AG09309 (cell line): ENCODE data around the gene PDE6A.

Source experiments
- DNase-seq: peaks from one replicate; pipeline ENCODE4 v3.0.0-alpha.2; 2010; ENCODE audit warnings: low read depth
- H3K4me3 ChIP-seq: 2 replicates; pipeline ENCODE4 v1.5.1; 2011; ENCODE audit warnings: mild to moderate bottlenecking, low read depth, low read length, moderate library complexity; ENCODE audit not compliant: control insufficient read depth
- TF ChIP-seq, protein P1 (sequence below): IDR thresholded peaks from 2 replicates; pipeline ENCODE4 v1.5.1; 2011; ENCODE audit warnings: mild to moderate bottlenecking, low read depth, low read length, inconsistent platforms; ENCODE audit not compliant: insufficient read depth, control insufficient read depth; ENCODE audit errors: missing control alignments

The PDE6A gene

DNA sequence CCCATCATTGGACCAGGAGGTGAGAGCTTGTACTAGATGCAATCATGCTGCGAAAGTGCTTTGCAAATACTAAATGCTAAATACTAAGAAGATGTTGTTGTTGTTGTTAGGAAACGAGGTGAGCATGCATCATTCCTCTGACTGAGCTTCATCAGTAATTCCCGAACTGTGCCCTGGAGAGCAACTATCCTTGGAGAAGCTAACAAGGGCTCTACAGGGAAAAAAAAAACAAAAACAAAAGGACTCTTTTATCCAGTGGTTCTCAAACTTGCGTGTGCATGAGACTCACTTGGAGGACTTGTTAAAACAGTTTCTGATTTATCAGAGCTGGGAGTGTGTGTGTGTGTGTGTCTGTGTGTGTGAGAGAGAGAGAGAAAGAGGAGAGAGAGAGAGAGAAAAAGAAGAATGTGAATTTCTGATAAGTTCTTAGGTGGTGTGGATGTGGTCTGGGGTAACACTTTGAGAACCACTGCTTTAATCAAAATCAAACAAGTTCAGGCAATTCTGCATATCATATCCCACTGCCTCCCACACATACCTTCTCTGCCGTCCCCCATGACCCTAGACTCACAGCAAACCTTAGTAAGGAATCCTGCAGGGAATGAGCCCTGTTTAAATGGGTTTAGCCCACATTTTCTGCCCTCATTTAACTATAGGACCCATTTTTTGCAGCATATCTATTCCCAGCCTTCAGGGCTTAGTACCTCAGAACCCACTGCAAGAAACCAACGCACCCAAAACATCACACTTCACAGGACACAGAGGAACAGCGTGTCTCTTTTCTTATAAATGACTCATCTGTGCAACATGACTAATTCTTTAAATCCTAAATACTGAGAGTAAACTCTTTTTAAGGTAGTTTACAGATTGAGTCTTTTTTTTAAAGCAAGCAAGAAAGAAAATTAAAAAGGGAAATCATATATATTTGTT lies 48.9 kb downstream of the PDE6A start:
- DNase-seq = no peak
- no peak overlapping the region for H3K4me3 ChIP-seq
- TF ChIP-seq, protein P1, sequence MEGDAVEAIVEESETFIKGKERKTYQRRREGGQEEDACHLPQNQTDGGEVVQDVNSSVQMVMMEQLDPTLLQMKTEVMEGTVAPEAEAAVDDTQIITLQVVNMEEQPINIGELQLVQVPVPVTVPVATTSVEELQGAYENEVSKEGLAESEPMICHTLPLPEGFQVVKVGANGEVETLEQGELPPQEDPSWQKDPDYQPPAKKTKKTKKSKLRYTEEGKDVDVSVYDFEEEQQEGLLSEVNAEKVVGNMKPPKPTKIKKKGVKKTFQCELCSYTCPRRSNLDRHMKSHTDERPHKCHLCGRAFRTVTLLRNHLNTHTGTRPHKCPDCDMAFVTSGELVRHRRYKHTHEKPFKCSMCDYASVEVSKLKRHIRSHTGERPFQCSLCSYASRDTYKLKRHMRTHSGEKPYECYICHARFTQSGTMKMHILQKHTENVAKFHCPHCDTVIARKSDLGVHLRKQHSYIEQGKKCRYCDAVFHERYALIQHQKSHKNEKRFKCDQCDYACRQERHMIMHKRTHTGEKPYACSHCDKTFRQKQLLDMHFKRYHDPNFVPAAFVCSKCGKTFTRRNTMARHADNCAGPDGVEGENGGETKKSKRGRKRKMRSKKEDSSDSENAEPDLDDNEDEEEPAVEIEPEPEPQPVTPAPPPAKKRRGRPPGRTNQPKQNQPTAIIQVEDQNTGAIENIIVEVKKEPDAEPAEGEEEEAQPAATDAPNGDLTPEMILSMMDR = no peak

DNA sequence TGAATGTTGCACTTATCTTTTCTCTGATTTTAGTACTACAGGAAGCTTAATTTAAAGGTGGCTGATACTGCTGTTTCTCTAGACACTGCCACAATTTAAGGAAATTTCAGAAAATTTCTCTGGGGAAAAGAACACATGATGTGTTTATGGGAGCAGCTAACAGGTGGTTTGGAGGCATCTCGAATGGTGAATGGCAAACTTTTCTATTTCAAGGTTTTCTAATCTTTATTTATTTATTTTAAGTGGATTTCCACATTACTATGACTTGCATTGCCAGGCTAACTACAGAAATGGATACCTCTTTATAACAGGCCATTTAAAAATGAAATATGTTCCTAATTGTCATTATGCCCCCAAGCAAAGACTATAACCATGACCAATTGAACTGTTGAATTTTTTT lies 50.4 kb downstream of the PDE6A start:
- TF ChIP-seq, protein P1 = no peak
- no peak for DNase-seq
- H3K4me3 ChIP-seq = no peak overlapping the region

DNA sequence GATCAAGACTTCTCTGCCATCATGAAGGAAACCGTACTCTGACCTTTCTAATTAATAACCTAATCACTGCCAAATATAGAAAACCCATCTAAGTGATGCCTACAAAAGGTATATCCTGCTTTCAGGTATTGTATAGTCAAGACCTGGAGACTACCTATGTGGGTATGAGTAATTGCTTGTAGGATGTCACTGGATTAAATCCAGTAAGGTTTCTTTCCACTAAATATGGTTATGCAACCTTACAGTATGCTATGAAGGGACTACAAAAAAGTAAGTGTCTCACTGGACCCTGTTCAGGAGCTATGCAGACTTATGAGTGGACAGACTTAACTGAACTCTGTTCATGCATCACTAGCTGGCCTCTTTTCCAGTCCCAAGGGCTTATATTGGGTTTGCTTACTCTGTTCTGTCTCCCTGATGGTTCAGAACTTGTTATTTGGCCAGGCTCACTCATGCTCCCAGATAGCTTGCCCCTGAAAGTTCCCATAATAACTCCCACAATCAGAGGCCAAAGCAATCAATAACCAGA lies 51.1 kb downstream of the PDE6A start:
- no peak for DNase-seq
- no peak overlapping the region for H3K4me3 ChIP-seq
- TF ChIP-seq, protein P1 = no peak

DNA sequence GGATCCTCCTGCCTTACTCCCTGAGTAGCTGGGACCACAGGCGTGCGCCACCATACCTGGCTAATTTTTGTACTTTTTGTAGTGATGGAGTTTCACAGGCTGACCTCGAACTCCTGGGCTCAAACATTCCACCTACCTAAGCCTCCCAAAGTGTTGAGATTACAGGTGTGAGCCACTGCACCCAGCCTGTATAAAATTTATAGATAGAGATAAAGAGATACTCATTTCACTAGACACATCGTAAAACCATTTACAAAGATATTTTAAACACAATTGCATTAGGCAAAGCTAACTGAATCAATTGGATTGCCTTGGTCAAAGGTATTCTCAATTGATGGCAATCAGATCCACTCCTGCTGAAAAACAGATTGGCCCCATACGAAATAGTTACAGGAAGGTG lies 52.0 kb downstream of the PDE6A start:
- no peak overlapping the region for H3K4me3 ChIP-seq
- DNase-seq = no peak
- TF ChIP-seq, protein P1 = no peak

DNA sequence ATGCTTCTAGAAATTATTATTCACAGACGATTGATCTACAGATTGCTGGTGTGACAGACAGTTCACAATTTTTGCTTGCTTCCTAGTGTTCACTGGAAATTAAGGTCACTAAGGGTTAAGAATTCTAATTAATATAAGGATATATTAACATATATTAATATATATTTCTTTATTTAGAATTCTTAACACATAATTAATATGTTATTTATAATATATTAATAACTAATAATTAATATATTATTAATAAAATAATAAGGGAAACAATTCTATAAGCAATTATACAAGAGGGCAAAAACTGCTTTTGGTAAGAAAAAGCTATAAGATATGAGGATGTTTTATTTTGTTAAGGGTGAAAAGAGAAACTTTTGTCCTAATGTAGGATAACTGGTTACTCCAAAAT lies 56.3 kb downstream of the PDE6A start:
- no peak for DNase-seq
- TF ChIP-seq, protein P1 = no peak
- H3K4me3 ChIP-seq = no peak overlapping the region

DNA sequence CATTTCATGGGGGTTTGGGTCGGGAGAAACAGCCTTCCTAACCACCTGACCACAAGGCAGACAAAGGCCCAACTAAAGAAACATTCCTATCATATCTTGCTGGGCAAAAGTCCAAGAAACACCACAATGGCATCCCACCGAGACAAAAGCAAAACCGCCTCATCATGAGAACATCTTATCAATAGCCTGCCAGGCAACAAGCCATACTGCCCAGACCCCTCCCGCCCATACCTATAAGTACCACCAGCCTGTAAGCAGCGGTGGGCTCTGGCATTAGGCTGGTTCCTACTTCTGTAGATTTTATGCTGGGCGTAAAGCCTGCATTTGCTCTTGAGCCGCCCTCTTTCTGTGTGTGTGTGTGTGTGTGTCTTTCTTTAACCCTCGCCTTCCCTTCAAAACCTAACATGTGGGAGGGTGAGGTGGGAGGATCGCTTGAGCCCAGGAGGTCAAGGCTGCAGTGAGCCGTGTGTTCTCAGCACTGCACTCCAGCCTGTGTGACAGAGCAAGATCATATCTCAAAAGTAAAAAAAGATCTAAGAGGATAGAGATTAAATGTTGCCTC lies 56.9 kb downstream of the PDE6A start:
- DNase-seq = no peak
- TF ChIP-seq, protein P1 = no peak
- H3K4me3 ChIP-seq = no peak overlapping the region
